ENCODE results near the gene C6orf132. TPM values are rescaled to one million over a fixed set of nuclear protein-coding genes. Genes with fewer than 3 reads are reported as not detected.

C6orf132 gene
- total RNA-seq, 1 donor from 2014 or later: not detected

- H3K27ac Mint-ChIP-seq: no peak overlapping the region
- no peak for DNase-seq
- POLR2A ChIA-PET: no interaction called here
These were observed 37.2 kb downstream of the C6orf132 start for GRCh38 chr6:42105156-42105648.

GRCh38 chr6:42104804-42105125 lies 37.7 kb downstream of the C6orf132 start:
- H3K27me3 Mint-ChIP-seq: peaks cover 8% of the 10 kb centered on the region
- TF ChIP-seq, protein P1, sequence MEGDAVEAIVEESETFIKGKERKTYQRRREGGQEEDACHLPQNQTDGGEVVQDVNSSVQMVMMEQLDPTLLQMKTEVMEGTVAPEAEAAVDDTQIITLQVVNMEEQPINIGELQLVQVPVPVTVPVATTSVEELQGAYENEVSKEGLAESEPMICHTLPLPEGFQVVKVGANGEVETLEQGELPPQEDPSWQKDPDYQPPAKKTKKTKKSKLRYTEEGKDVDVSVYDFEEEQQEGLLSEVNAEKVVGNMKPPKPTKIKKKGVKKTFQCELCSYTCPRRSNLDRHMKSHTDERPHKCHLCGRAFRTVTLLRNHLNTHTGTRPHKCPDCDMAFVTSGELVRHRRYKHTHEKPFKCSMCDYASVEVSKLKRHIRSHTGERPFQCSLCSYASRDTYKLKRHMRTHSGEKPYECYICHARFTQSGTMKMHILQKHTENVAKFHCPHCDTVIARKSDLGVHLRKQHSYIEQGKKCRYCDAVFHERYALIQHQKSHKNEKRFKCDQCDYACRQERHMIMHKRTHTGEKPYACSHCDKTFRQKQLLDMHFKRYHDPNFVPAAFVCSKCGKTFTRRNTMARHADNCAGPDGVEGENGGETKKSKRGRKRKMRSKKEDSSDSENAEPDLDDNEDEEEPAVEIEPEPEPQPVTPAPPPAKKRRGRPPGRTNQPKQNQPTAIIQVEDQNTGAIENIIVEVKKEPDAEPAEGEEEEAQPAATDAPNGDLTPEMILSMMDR (IDR thresholded peaks at IDR 0.05): no peak
- peaks cover 5% of the 10 kb centered on the region for H3K4me1 Mint-ChIP-seq
- no peaks in the 10 kb centered on the region for H3K9me3 Mint-ChIP-seq
- no peaks in the 10 kb centered on the region for H3K36me3 Mint-ChIP-seq (ENCODE audit: low read depth)
- POLR2A ChIA-PET: no interaction called here
- ATAC-seq (ENCODE audit: low read depth) (no peak), DNase-seq (no peak)
- peak overlapping the region; percentile 63 for H3K4me3 Mint-ChIP-seq
- no peak overlapping the region for H3K27ac Mint-ChIP-seq
- intact Hi-C loops (cut with micrococcal nuclease): loop anchor here (1.0 kb wide), 4 partner anchors 62 to 324 kb away; partner anchors contain the start of genes MRPS10 and PRICKLE4
- CTCF ChIA-PET: interaction anchor here (0.7 to 2.5 kb wide), 19 partner anchors 9 to 443 kb away, joined by 3 to 6 read pairs (median 3); partner anchors contain the start of genes GUCA1B, MRPS10 and TOMM6

More at GRCh38 chr6:42105156-42105648, 37.2 kb downstream of the C6orf132 start:
- H3K27me3 Mint-ChIP-seq: peaks cover 8% of the 10 kb centered on the region
- H3K4me3 Mint-ChIP-seq: peak overlapping the region; percentile 63
- no peaks in the 10 kb centered on the region for H3K36me3 Mint-ChIP-seq (ENCODE audit: low read depth)
- no peak for ATAC-seq (ENCODE audit: low read depth)
- intact Hi-C loops (cut with micrococcal nuclease): no loop called here
- peaks cover 5% of the 10 kb centered on the region for H3K4me1 Mint-ChIP-seq
- TF ChIP-seq, protein P1 (IDR thresholded peaks at IDR 0.05): no peak
- CTCF ChIA-PET: interaction anchor here (1.0 to 2.5 kb wide), 9 partner anchors 9 to 443 kb away, joined by 3 to 6 read pairs (median 3); partner anchors contain the start of genes GUCA1B, MRPS10 and TOMM6
- no peaks in the 10 kb centered on the region for H3K9me3 Mint-ChIP-seq

DNA sequence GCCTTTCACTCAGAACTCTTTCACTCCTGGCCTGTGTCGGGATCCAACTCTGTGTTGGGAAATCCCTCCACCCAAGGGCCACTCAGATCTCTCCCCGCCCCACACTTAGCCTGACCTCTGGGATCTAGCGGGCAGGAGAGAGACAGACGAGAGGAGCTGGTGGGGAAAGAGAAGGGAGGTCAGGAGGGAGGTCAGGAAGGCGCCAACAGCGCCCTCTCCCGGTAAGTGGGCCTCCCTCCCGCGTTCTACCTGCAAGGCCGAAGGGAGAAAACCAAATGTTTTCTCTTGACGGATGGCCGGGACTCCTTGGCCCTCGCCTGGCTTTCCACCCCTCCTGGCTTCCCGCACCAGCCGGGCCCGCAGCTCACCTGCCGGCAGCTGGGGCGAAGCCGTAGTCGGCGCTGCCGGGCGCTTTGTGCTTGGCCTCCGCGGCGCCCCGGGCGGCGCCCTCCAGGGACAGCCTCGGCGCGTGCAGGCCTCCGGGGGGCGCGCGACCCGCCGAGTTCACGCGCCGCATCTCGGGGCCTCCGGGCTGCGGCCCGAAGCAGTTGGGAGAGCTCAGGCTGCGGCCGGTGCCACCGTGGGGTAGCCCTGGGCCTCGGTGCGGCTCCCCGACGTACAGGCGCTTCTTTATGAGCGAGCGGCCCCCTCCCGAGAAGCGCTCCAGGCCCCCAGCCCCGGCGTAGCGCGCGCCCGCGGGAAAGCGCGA lies 38.2 kb downstream of the C6orf132 start:
- Mint-ChIP-seq H3K27ac (no peak overlapping the region), H3K36me3 (ENCODE audit: low read depth) (no peaks in the 10 kb centered on the region), H3K4me1 (peaks cover 5% of the 10 kb centered on the region), H3K4me3 (peak overlapping the region; percentile 72), H3K27me3 (peaks cover 8% of the 10 kb centered on the region), H3K9me3 (no peaks in the 10 kb centered on the region)
- intact Hi-C loops (cut with micrococcal nuclease): loop anchor here (1.0 kb wide), 4 partner anchors 62 to 324 kb away; partner anchors contain the start of genes MRPS10 and PRICKLE4
- ChIA-PET POLR2A (no interaction called here), CTCF (interaction anchor here (0.7 to 2.5 kb wide), 22 partner anchors 8 to 444 kb away, joined by 3 to 6 read pairs (median 3); partner anchors contain the start of genes GUCA1B, MRPS10 and TOMM6)
- TF ChIP-seq, protein P1 (IDR thresholded peaks at IDR 0.05): no peak
- peak; percentile 56 for DNase-seq
- peak; percentile 84 for ATAC-seq (ENCODE audit: low read depth)

GRCh38 chr6:42103753-42104094 lies 38.7 kb downstream of the C6orf132 start:
- Mint-ChIP-seq H3K4me1 (peaks cover 5% of the 10 kb centered on the region), H3K27me3 (peaks cover 8% of the 10 kb centered on the region), H3K36me3 (ENCODE audit: low read depth) (no peaks in the 10 kb centered on the region), H3K9me3 (no peaks in the 10 kb centered on the region), H3K4me3 (peak overlapping the region; percentile 72), H3K27ac (no peak overlapping the region)
- intact Hi-C loops (cut with micrococcal nuclease): loop anchor here (1.0 kb wide), 4 partner anchors 63 to 323 kb away; partner anchors contain the start of genes MRPS10 and PRICKLE4
- ChIA-PET POLR2A (no interaction called here), CTCF (interaction anchor here (0.9 to 2.5 kb wide), 17 partner anchors 8 to 388 kb away, joined by 3 to 6 read pairs (median 4); partner anchors contain the start of gene TOMM6)
- ATAC-seq (ENCODE audit: low read depth) (no peak), DNase-seq (no peak)
- TF ChIP-seq, protein P1 (IDR thresholded peaks at IDR 0.05): no peak

DNA sequence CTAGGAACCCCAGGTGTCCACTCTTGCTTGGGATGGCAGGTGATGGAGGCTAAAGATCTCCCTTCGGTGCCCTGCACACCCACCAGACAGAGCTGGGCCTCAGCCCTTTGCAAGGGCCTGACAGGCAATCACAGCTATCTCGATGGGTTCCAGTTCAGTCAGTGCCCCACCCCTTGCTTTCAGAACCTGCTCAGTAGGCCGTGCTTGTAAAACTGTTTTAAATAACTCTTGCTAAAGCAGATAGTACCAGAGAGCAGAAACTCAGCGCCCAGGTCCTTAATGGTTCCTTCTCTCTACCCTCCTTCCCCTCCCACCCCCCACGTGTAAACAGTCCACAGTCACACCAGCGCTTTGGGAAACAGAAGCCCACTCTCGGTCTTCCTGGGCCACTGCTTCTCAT lies 39.2 kb downstream of the C6orf132 start:
- TF ChIP-seq, protein P1 (IDR thresholded peaks at IDR 0.05): no peak

More for the DNA sequence above, 39.2 kb downstream of the C6orf132 start:
- Mint-ChIP-seq H3K27me3 (peaks cover 8% of the 10 kb centered on the region), H3K27ac (no peak overlapping the region), H3K4me3 (no peak overlapping the region), H3K9me3 (no peaks in the 10 kb centered on the region), H3K4me1 (peaks cover 5% of the 10 kb centered on the region), H3K36me3 (ENCODE audit: low read depth) (no peaks in the 10 kb centered on the region)
- POLR2A ChIA-PET: no interaction called here
- intact Hi-C loops (cut with micrococcal nuclease): no loop called here
- CTCF ChIA-PET: interaction anchor here (1.3 to 2.5 kb wide), 5 partner anchors 7 to 325 kb away, joined by 3 to 6 read pairs (median 5); no protein-coding TSS in a partner anchor
- ATAC-seq (ENCODE audit: low read depth): no peak
- DNase-seq: no peak

Data from activated B cell treated with CpG ODN at 0.5 μM for 24 hours (primary cell).